Hippocampal formation (tissue), 2 donors: Measurements from ENCODE around the gene PKLR.
"Not testable (repeated sequence)": the region's sequence is repeated elsewhere in the genome, so short reads cannot be mapped to it uniquely, and the experiment has no call there.

Experiments used
- DNase-seq, 2 donors: peaks; one replicate each; lab custom pipeline; 2025; lab: John Stamatoyannopoulos, UW

PKLR gene

GRCh38 chr1:155301342-155301841 lies at the start of gene PKLR:
PKLR (minus strand) TSS chr1:155301438; CDS start chr1:155301395, 43 bp downstream.
- DNase-seq = no peak

GRCh38 chr1:155342842-155343241 lies 41.6 kb upstream of the PKLR start:
- no peak for DNase-seq

- DNase-seq = no peak
Observed at GRCh38 chr1:155339515-155340097, 38.4 kb upstream of the PKLR start.

- DNase-seq = no peak
Observed at GRCh38 chr1:155334962-155335361, 33.7 kb upstream of the PKLR start.

- no peak for DNase-seq
Observed at GRCh38 chr1:155329980-155330598, 28.9 kb upstream of the PKLR start.

GRCh38 chr1:155328856-155329255 lies 27.6 kb upstream of the PKLR start:
- DNase-seq = not testable (repeated sequence)

- no peak for DNase-seq
Observed at GRCh38 chr1:155327981-155328380, 26.7 kb upstream of the PKLR start.

- no peak for DNase-seq
Observed at GRCh38 chr1:155326631-155327037, 25.4 kb upstream of the PKLR start.

GRCh38 chr1:155326020-155326526 lies 24.8 kb upstream of the PKLR start:
- DNase-seq = no peak

- no peak for DNase-seq
Observed at GRCh38 chr1:155325603-155325893, 24.3 kb upstream of the PKLR start.

GRCh38 chr1:155324717-155325602 lies 23.7 kb upstream of the PKLR start:
- DNase-seq = no peak

GRCh38 chr1:155324037-155324716 lies 22.9 kb upstream of the PKLR start:
- peak; percentile 90 to 94 for DNase-seq

- peak; percentile 55 to 78 for DNase-seq
Observed at GRCh38 chr1:155323729-155324036, 22.4 kb upstream of the PKLR start.

GRCh38 chr1:155322953-155323728 lies 21.9 kb upstream of the PKLR start:
- DNase-seq = peak; percentile 58 to 80

GRCh38 chr1:155322571-155322952 lies 21.3 kb upstream of the PKLR start:
- peak in 1 of 2 donors; percentile 31 for DNase-seq

GRCh38 chr1:155321639-155322503 lies 20.6 kb upstream of the PKLR start:
- DNase-seq = no peak

- DNase-seq = peak; percentile 41 to 70
Observed at GRCh38 chr1:155320661-155321617, 19.7 kb upstream of the PKLR start, which contains the start of gene RUSC1. RUSC1 (plus strand) TSS chr1:155320894; CDS start chr1:155321774, 880 bp downstream.

- no peak for DNase-seq
Observed at GRCh38 chr1:155320252-155320651, 19.0 kb upstream of the PKLR start.

- no peak for DNase-seq
Observed at GRCh38 chr1:155319536-155319935, 18.3 kb upstream of the PKLR start.
